Stimulated activated CD8-positive, alpha-beta memory T cell treated with anti-CD3 and anti-CD28 coated beads, Interleukin-15, amount 100 ng/mL, for 48 hours (primary cell): ENCODE data around the gene THOC7.
A peak's percentile ranks its signal among the peaks of the same experiment; 100 is the strongest.

ENCODE experiments used
- DNase-seq, 2 donors: peaks; one replicate each; pipeline ENCODE4 v3.0.0-alpha.2; 2020; ENCODE audit warnings: low read depth in 2 of 2

The THOC7 gene

GRCh38 chr3:63842127-63842526 lies 21.5 kb downstream of the THOC7 start:
- no peak for DNase-seq

DNA sequence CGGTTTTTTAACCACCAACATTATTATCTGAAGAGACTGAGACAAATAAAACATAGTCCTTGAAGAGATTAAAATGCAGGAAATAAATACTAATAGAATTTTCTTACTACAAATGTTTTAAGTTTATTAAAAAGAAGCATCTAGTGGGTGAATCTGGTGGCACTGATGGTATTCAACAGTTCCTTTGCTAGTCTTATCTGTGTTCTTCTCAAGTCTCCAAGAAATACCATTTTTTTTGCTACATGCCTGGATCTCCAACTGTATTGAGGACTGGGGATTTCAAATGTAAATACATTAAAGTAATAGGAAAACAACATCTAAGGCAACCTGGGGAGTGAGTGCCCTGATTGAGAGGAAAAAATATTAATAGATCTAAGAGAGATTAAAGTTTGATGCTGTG lies 21.9 kb downstream of the THOC7 start:
- no peak for DNase-seq

DNA sequence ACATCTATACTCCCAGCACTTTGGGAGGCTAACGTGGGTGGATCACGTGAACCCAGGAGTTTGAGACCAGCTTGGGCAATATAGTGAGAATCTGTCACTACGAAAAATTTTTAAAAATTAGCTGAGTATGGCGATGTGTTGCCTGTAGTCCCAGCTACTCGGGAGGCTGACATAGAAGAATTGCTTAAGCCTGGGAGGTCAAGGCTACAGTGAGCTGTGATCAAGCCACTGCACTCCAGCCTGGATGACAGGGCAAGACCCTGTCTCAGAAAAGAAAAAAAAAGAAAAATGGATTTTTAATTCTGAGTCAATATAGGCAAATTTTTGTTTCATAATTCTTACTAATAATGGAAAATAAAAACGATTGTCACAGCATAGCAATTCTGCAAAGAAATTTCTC lies 31.2 kb downstream of the THOC7 start:
- DNase-seq: no peak

GRCh38 chr3:63830526-63830925 lies 33.1 kb downstream of the THOC7 start:
- DNase-seq: no peak

GRCh38 chr3:63824309-63824708 lies 39.3 kb downstream of the THOC7 start:
- no peak for DNase-seq

DNA sequence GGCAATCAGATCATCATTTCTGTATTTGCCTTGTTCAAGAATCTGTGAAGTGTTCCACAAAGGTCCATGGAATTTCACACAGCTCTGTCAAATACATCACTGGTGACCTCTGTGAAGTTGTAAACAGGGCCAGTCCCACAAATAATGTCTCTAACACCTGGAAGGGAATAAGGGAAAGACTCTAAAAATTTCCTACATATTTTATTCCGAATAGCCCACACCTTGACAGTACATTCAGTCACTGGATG lies 44.5 kb downstream of the THOC7 start, which contains the start of gene C3orf49:
Gene C3orf49, plus strand, starts transcription at position 149 of the 248 bp plus-strand sequence. CDS start 173 bp downstream, outside the sequence.
- DNase-seq: no peak

GRCh38 chr3:63818282-63819150 lies 45.1 kb downstream of the THOC7 start:
- DNase-seq: peak; percentile 10 to 19

DNA sequence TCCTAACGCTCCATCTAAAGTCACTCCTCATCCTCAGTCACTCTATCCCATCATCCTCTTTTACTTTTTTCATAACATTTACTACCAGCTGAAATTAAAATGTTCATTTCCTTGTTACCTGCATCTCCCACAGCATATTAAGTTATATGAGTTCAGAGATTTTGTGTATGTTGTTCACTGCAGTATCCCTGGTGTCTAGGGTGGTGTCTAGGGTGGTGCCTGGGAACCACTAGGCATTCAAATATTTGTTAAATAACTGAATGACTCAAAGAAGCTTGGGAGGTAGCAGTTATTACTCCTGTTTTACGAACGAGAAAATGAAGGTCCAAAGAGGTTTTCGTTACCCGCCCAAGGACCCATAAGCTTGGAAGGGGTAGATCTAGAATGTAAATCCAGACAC lies 46.4 kb downstream of the THOC7 start:
- no peak for DNase-seq

DNA sequence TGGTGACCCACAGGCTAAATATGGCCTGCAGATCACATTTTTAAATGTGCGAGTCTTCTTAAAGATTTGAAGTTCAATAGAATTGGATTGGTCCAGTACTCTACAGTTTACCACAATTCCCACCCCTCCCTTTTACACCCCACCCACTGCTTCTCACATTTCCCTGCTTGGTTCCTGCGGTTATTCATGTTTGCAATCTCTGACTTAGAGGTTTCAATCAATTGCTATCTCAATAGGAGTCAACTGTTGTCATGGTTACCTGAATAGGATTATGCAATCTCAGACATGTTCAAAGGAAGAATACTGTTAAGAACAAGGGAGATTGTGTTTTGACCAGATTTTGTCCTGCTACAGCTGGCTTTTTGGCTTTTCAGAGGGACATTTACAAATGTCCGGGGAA lies 49.4 kb downstream of the THOC7 start:
- no peak for DNase-seq

GRCh38 chr3:63809607-63810006 lies 54.0 kb downstream of the THOC7 start:
- no peak for DNase-seq

GRCh38 chr3:63808633-63809032 lies 55.0 kb downstream of the THOC7 start:
- no peak for DNase-seq

GRCh38 chr3:63807961-63808565 lies 55.5 kb downstream of the THOC7 start:
- DNase-seq: no peak

DNA sequence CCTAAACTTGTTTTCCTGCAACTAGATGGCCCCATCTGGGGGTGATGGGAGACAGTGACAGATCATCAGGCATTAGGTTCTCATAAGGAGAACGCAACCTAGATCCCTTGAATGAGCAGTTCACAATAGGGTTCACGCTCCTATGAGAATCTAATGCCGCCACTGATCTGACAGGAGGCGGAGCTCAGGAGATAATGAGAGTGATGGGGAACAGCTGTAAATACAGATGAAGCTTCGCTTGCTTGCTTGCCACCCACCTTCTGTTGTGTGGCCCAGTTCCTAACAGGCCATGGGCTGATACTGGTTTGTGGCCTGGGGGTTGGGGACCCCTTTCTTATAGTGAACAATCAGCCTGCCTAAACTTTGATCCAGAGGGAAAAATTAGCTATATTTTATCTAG lies 59.7 kb downstream of the THOC7 start:
- no peak for DNase-seq

DNA sequence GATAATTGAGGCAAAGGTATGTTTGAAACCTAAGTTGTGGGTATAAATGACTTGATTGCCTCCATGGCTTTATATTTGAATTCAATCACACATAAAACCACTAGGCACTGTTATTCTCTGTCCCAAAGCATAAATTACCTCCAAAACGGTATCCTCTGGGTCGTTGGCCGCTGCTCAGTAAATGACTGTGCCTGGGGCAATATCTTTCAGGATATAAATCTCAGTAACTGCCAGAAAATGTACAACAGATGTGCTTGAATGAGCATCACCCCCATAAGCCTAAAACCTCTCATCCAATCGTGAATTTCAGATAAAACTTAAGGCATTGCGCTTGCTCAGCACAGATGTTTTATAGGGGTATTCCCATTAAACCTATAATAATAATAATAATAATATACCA lies 63.5 kb downstream of the THOC7 start:
- no peak for DNase-seq

DNA sequence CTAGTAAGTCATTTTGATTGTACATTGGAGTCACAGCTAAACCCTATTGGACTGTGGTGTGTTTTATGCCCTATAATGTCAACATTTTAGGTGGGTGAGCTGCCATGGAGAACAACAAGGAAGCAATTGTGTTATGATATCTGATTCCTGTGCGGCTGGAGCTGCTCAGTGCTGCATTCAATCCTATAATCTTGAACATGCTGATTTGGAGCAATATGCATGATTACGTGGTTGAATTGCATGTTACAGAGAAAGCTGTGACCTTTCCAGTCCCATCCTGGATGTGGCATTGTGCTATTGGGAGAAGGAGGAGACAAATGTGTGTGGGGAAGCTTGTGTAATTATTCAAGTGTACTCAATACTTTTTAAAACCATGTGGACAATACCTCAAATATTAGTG lies 64.7 kb downstream of the THOC7 start:
- DNase-seq: no peak

DNA sequence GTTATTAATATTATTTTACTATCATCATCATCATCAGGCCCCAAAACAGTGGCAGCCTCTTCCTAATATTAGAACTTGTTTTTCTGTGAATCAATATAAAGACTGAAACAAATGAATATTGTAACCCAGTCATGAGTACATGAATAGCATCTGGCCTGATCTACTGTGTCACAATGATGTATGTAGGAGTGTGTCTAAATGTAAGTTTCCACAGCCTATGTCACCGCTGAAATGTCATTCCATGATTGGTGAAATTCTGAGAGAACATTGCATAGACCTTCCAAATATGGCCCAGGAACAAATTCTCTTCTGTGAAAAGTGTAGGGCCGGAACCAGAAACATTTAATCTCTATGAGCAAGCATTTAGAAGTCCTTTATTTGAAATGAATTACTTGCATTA lies 65.1 kb downstream of the THOC7 start:
- DNase-seq: no peak

DNA sequence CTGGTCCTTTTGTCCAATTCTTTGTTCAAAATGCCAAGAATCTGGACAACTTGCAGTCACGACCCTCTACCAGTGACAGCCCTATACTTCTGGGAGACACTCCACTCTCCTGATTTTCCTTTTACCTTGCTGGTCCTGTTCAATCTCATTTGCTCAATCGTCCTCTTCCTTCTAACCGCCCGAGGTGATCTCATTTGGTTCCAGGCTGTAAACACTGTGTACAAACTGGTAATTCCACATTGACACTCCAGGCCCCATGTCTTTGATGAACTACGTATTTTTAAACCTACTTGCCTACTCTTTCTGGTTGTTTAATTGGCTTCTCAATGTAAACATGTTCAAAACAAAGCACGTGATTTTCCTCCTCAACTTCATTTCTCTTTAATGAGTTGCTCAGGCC lies 68.2 kb downstream of the THOC7 start:
- DNase-seq: no peak

GRCh38 chr3:63791974-63792373 lies 71.6 kb downstream of the THOC7 start:
- DNase-seq: no peak
